Stimulated activated CD4-positive, alpha-beta T cell treated with anti-CD3 and anti-CD28 coated beads, Interleukin-2, amount 100 ng/mL, for 24 hours (primary cell): ENCODE data around the gene N4BP2L2.

Source experiments
- DNase-seq, 2 donors: peaks; one replicate each; pipeline ENCODE4 v3.0.0-alpha.2; 2020

Gene N4BP2L2

DNA sequence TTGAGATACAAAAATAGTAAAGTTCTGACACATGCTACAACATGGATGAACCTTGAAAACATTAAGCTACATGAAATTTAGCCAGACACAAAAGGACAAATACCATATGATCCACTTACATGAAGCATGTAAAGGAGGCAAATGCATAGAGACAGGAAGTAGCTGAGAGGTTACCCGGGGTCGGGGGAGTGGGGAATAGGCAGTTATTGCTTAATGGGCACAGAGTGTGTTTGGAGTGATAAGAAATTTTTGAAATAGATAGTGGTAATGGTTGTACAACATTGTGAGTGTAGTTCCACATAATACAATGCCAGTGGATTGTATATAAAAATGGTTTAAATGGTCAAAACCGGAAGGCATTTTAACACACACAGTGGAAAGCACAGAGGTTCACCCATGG lies 115.0 kb downstream of the N4BP2L2 start:
- no peak for DNase-seq

DNA sequence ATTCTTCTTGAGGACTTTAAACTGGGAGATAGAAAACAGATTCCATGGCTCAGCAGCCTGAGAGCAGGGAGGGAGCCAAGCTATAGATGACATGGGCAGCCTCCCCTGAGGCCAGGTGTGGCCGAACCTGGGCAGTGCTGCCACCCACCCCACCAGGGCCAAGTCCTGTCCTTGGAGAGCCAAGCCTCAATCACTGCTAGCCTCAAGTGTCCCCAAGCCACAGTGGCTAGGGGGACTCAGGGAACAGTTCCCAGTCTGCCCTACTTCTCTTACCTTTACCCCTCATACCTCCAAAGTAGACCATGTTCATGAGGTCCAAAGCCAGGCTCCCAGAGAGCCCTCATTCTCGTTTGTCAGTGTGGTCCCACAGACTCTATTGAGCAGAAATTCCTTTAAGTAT lies 118.7 kb downstream of the N4BP2L2 start:
- DNase-seq, result no peak

DNA sequence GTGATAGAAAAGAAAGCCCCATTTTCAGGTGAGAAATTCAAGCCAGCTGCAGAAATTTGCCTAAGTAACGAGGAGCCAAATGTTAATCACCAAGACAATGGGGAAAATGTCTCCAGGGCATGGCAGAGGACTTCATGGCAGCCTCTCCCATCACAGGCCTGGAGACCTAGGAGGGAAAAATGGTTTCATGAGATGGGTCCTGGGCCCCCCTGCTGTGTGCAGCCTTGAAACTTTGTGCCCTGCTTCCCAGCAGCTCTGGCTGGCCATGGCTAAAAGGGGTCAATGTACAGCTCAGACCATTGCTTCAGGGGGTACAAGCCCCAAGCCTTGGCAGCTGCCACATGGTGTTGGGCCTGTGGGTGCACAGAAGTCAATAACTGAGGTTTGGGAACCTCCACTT lies 120.6 kb downstream of the N4BP2L2 start:
- DNase-seq, result no peak

DNA sequence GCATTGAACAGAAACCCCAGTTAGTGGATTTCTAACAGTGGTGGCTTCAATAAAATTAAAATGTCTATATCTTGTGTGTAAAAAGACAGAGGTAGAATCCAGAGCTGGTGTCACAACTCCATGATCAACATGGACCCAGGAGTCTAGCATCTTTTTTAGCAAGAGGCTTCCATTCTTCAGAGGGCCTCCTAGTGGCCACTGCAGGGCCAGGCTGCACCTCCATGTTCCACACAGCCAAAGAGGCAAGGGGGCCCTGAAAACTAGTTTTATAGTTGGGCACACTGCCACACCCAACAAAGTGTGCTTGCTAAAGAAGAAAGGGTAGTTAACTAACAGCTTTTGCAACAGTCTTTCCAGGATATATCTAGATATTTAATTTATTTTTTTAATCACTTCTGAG lies 123.6 kb downstream of the N4BP2L2 start:
- DNase-seq, result peak in 1 of 2 donors; percentile 26

DNA sequence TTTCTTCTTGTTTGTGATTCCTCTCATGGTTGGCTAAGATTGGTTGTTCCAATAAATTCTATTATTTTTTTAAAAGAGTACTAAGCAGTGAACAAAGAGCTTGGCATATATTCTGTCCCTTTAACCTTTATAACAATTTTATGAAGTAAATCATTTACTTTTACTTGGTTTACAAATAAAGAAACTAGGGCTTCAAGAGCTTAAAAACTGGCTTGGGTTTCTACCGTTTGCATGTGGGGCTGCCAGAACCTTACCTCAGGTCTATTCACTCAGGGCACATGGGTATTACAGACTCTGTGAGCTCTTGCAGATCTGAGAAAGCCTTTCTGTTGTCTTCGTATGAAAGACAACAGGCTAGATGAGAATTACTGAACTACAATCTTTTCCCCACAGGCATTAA lies 124.0 kb downstream of the N4BP2L2 start:
- no peak for DNase-seq

DNA sequence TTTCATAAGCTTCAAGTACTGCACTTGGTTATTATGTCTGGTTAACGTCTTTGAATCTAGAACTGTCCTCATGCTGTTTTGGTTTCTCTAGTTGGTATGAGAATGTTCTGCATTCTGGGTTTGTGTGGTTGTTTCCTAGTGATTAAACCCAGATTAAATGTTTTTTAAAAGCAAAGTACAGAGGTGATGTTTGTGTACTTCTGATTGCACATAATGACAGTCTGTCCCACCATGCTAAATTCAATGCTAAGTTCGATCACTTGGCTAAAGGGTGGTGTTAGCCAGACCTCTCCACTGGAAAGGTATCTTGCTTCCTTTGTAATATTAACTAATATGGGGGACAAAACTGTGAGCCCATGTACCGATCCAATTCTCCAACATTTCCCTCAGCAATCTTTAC lies 125.3 kb downstream of the N4BP2L2 start:
- no peak for DNase-seq

DNA sequence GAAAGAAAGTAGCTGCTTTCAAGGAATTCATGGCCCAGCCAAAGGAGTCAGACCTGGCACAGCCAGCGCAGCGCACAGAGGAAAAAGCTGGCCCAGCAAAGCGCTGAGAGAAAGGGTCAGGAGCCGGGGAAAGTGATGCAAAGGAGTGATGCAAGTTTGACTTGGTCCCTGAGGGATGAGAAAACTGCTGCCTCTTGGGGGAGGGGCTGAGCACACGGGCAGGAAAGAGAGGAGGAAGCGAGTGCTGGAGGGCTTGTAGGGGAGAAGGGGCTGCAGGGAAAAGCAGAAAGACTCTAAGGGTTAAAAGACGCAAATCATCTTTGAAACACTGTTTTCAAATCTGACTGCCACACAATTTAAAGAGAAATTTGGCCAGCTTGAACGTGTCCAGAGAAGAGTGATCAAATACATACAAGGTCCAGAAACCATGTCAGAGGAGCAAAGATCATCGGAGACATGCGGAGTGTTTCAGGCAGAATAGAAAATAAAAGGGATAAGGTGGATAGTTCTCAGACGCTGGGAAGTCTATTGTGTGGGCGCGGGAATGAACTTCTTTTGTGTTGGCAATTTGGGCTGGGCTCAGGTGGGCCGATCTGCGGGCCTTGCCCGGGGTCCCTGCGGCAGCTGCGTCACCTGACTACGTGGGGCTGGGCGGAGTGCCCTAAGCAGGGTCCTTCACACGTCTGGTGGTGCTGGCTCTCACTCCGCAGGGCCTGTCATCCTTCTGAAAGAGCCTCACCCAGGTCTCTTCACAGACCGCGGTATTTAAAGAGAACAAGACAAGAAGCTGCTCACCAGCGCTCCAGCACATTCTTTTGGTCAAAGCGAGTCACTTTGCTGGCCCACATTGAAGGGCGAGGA lies 128.8 kb downstream of the N4BP2L2 start:
- no peak for DNase-seq

DNA sequence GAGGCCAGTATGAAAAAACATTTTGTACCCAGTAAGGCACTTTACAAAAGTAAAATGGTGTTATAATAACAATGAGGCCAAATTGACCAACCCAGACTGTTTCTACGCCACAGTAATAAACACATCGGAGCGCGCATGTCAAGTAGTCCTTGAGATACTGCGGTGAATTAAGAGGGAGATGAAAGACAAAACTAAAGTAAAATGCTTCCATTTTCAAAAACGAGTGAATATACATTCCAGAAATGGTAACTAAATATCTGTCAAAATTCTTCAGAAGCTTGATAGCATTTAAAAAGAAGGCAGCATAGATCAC lies 129.6 kb downstream of the N4BP2L2 start:
- DNase-seq, result no peak

DNA sequence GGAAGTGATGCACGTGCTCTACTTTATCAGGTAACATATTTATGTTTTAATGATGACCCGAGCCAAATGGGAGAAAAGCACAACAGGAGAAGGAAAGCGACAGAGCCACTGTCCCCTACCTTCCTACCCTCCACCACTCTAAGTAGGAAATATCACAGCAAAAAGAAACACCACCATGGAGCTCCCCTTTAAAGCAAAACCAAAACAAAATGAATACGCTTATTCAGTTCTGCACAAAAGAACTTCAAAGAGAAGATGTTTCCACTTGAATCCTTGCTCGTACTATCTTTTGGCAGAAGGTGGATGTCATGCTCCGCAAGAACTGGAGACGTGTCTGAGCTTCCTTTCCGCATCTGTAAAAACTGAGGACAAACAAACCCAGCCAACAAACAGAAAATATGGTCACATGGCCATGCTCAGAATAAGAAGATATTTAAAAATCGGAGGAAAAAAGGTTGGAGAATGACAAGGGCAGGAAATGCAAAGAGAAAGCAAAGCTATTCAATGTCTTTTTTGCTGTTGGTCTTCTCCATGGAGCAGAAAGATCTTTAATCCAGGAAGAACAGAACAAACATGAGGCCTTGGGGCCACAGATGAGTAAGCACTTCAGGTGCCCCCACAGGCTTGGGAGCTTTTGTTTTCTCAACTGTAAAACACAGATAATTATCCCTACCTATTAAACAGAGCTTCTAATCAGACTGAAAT lies 130.1 kb downstream of the N4BP2L2 start:
- DNase-seq, result no peak

DNA sequence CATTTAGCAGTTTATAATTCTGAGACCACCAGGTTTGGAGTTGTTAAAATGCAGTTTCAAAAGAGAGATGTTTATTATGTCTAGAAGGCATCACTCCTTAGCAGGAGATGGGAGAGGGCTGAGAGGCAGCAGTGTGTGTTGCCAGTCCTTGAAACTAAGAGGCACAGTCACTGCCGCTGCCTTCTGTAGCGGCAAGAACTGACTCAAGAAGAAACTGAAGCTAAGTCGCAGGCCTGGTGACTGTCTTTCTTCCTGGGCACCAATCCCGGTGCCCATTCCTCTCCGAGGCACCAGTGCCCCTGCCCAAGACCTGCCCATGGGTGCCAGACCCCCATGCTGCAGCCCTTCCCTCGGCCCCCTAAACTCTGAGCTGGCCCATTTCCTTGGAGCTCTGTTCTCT lies 130.7 kb downstream of the N4BP2L2 start:
- peak in 1 of 2 donors; percentile 7 for DNase-seq

DNA sequence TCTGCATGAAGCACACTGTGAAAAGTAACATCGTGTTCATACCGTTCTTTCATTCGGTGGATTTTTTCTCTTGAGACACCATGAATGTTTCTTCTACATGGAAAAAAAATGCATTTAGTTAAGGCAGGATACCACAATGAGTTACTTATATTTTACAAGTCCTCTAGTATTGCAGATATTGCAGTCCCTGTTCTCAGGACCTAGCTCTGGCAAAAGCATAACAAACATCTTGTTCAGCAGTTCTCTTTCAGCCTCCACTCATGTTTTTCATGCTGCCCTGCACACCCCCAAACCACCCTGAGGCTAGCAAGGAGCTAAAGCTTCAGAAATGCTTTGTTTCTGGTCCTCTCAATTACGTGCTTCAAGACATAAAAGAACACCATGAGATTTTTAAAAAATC lies 135.5 kb downstream of the N4BP2L2 start:
- DNase-seq, result no peak

DNA sequence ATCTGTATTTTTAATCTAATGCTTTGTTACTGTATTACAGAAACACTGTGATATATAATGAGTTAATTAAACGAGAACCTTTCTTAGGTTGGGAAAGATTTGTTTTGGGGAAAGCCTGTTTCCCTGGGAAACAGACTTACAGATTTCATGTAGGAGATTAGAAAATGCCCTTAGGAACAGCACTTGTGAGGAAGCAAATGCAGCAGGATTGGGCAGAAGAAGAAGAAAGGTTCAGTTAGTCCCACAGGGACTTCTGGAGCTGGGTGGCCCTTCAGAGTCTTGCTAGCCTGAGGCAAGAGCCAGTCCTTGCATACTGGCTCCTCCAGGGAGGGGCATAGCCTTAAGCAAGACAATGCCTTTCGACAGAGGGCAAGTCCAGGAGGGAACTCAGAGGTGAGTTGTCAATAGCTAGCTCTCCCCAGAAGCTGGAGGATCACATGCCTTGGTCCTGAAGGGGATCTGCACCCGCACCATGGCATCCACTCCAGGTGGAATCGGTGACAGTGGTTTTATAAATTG lies 147.4 kb downstream of the N4BP2L2 start:
- no peak for DNase-seq

DNA sequence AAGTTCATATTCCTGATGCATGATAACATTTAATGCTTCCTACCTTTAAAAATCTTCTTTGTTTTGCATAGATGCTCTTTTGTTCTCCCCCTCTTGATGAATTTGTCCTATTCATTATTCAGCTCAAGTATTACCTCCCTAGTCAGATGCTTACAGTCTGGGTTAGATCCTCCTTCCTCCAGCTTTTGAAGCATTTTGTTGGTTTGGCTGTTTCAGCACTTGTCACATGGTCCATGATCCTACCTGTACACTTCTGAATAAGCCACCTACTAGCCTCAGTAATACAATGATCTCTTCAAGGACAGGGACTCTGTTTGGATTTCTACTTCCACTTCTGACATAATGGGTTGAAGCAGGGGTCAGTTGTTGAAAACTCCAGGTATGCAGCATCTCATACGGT lies 148.1 kb downstream of the N4BP2L2 start:
- no peak for DNase-seq

DNA sequence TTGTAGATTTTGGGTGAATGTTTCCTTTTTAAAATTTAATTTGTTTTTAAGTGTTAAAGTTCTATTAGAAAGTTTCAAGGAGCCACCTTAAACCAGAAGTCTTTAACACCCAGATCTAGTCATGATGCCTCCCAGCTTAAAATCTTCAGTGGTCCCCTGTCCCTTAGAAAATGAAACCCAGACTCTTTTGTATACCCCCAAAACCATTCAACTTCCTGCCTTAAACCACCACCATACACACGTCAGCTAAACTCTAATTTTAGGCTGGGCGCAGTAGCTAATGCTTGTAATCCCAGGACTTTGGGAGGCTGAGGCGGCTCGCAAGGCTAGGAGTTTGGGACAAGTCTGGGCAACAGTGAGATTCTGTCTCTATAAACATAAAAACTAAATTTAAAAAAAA lies 148.5 kb downstream of the N4BP2L2 start:
- DNase-seq, result no peak

DNA sequence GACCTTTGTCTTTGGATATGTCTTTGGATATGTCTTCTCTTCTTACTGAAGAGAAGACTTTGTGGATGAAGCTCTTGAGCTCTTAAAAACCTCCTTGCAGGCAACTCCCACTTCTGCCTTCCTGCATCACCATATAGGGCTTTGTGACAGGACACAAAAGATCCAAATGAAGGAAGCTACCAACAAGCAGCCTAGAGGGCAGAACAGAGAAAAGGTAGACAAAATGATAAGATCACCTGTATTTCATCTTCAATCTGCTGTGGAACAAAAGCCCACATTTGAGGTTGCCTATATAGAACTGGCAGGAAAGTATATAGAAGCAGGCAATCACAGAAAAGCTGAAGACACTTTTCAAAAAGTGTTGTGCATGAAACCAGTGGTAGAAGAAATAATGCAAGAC lies 153.2 kb downstream of the N4BP2L2 start:
- no peak for DNase-seq

DNA sequence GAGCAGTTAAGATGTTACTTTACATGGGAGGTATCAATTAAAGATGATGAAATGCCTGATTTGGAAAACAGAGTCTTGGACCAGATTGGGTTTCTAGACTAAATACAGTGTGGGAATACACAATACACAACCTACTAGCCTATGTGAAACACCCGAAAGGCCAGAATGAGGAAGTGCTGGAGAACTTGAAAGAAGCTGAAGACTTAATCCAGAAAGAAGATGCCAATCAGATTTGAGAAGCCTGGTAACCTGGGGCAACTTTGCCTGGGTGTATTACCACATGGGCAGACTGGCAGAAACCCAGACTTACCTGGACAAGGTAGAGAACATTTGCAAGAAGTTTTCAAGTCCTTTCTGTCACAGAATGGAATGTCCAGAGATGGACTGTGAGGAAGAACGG lies 153.9 kb downstream of the N4BP2L2 start:
- DNase-seq, result no peak

DNA sequence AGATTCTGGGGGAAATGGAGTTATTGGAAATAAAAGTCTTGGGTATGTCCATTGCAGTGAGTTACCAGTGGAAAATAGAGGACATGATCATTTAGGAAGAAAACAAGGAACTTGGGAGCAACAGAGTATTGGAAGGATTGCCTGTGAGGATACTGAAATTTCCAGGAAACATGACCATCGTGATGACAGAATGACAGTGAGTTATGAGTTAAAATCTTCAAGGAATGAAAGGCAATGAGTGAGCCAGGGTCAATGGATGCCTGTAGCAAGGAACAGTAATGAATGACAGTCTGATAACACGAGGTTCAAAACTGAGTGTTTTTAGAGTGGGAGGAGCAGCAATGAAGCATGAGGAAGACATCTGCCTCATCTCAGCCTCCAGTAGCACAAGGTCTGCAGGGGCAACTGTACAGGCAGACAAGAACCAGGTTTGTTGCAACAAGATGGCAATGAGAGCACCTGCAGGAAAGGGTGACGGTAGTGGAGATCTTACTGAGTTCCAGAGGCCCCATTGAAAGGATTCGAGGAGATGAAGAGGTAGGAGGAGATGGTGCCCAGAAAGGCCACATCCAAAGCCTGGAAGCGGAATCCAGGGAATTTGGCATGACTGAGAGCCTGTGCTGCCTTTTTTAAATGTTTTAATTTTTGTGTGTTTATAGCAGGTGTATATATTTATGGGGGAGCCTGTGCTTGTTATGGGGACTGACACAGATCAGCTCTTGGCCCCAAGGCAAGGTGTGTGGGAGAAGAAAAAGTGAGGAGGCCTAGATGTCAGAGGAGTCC lies 154.6 kb downstream of the N4BP2L2 start:
- DNase-seq, result no peak
